Smooth muscle cell (in vitro differentiated cells): ENCODE measurements around the gene EFCAB14. TPM values are rescaled to one million over a fixed set of nuclear protein-coding genes. Genes with fewer than 3 reads are reported as not detected.
A peak's percentile ranks its signal among the peaks of the same experiment; 100 is the strongest.
"Not testable (repeated sequence)": the region's sequence is repeated elsewhere in the genome, so short reads cannot be mapped to it uniquely, and the experiment has no call there.

ENCODE experiments used
- DNase-seq: peaks from one replicate; lab custom pipeline; 2025; ENCODE audit not compliant: unreplicated experiment; lab: John Stamatoyannopoulos, UW
- H2AFZ ChIP-seq: fragments of 200-600 bp; sonication (generic); 2 replicates; pipeline ENCODE4 v1.6.0; 2016; ENCODE audit warnings: antibody characterized with exemption, low read depth, mild to moderate bottlenecking
- H3F3A ChIP-seq: fragments of 200-600 bp; sonication (generic); 2 replicates; pipeline ENCODE4 v1.6.0; 2017; ENCODE audit warnings: antibody characterized with exemption, low read depth
- H3K27ac ChIP-seq: fragments of 200-600 bp; sonication (generic); 2 replicates; pipeline ENCODE4 v1.5.1; 2016; ENCODE audit warnings: low read depth, mild to moderate bottlenecking
- H3K27me3 ChIP-seq: fragments of 200-600 bp; sonication (generic); 2 replicates; pipeline ENCODE4 v1.6.1; 2016; ENCODE audit warnings: low read depth, mild to moderate bottlenecking
- H3K36me3 ChIP-seq: fragments of 200-600 bp; sonication (generic); 2 replicates; pipeline ENCODE4 v1.5.1; 2016; ENCODE audit warnings: low read depth
- H3K4me1 ChIP-seq: fragments of 200-600 bp; sonication (generic); 2 replicates; pipeline ENCODE4 v1.5.1; 2016; ENCODE audit warnings: low read depth
- H3K4me2 ChIP-seq: fragments of 200-600 bp; sonication (generic); 2 replicates; pipeline ENCODE4 v1.6.0; 2016; ENCODE audit warnings: mild to moderate bottlenecking
- H3K4me3 ChIP-seq: fragments of 200-600 bp; sonication (generic); 2 replicates; pipeline ENCODE4 v1.5.1; 2016; ENCODE audit warnings: mild to moderate bottlenecking
- H3K79me2 ChIP-seq: fragments of 200-600 bp; sonication (generic); 2 replicates; pipeline ENCODE4 v1.6.0; 2016; ENCODE audit warnings: low read depth, mild to moderate bottlenecking
- H3K9ac ChIP-seq: fragments of 200-600 bp; sonication (generic); 2 replicates; pipeline ENCODE4 v1.6.0; 2016; ENCODE audit warnings: low read depth
- H3K9me3 ChIP-seq: fragments of 200-600 bp; sonication (generic); replicated peaks from 2 replicates; pipeline ENCODE4 v1.5.1; 2016; ENCODE audit warnings: low read depth
- H4K20me1 ChIP-seq: fragments of 200-600 bp; sonication (generic); 2 replicates; pipeline ENCODE4 v1.6.0; 2016; ENCODE audit warnings: low read depth
- WGBS: methylation state at CpG from one replicate; pipeline ENCODE4 v1.1.7; 2016; ENCODE audit warnings: low lambda C conversion rate; 5-methylcytosine and 5-hydroxymethylcytosine counted together
- polyA plus RNA-seq: library from polyadenylated mRNA; unstranded; fragments of >200 nt; fragmentation: Nextera tagmentation; extraction: Ambion mirVana; gene quantifications from 2 replicates; pipeline ENCODE4 v1.2.1, GENCODE V29; 2016
- total RNA-seq: library from RNA; depleted of rRNA; stranded (reverse); fragments of >200 nt; gene quantifications from 2 replicates; pipeline ENCODE4 v1.2.3, GENCODE V29; 2014
- TF ChIP-seq, protein P1 (sequence below): fragments of 200-600 bp; sonication (generic); IDR thresholded peaks from 2 replicates; pipeline ENCODE4 v1.5.1; 2017; ENCODE audit warnings: borderline replicate concordance, mild to moderate bottlenecking, antibody characterized with exemption; ENCODE audit not compliant: insufficient read depth, poor library complexity, severe bottlenecking

EFCAB14 gene
- total and polyA plus RNA-seq, 2 experiments from 2014 or later: 28.6 to 62.8 TPM

DNA sequence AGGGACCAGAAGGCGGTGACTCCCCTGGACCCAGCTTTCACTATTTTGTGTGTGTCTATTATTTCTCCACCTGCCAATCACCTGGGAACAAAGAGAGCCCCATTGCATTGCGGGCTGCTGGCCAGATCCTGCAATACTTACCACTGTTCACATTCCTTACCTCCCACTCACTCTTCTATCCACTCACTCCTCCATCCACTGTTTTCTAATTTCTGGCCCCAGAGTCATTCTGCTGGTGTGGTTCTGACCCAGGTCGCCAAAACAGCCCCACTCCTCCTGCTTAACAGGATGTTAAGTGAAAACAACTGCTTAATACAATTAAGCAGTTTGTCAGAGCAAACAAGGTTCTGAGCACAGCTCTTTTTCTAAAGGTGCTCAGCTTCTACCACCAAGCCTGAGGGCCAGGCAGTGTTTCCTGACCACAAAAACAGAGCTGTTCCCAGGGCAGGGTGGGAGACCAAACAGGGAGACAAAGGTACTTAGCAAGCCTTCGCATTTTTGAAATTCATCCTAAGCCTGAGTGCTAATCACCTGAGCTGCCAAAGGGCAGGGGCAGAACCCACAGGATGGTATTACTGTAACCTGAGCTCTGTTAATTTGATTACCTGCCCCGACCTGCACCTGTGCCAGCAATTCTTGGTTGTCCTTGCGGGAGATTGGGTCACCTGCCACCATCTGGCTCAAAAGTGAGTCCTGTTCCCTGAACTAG lies 38.5 kb upstream of the EFCAB14 start:
- no peak for DNase-seq
- Histone ChIP-seq H3K9me3 (no peaks in the 10 kb centered on the region), H3K4me3 (no peak overlapping the region), H3F3A (no peaks in the 10 kb centered on the region), H3K27me3 (no peaks in the 10 kb centered on the region), H3K79me2 (no peaks in the 10 kb centered on the region), H3K9ac (no peak overlapping the region), H3K27ac (peak overlapping the region; percentile 79), H2AFZ (no peak overlapping the region), H3K36me3 (no peaks in the 10 kb centered on the region), H4K20me1 (no peaks in the 10 kb centered on the region), H3K4me1 (peaks cover 8% of the 10 kb centered on the region), H3K4me2 (peak overlapping the region; percentile 17)
- TF ChIP-seq, protein P1, sequence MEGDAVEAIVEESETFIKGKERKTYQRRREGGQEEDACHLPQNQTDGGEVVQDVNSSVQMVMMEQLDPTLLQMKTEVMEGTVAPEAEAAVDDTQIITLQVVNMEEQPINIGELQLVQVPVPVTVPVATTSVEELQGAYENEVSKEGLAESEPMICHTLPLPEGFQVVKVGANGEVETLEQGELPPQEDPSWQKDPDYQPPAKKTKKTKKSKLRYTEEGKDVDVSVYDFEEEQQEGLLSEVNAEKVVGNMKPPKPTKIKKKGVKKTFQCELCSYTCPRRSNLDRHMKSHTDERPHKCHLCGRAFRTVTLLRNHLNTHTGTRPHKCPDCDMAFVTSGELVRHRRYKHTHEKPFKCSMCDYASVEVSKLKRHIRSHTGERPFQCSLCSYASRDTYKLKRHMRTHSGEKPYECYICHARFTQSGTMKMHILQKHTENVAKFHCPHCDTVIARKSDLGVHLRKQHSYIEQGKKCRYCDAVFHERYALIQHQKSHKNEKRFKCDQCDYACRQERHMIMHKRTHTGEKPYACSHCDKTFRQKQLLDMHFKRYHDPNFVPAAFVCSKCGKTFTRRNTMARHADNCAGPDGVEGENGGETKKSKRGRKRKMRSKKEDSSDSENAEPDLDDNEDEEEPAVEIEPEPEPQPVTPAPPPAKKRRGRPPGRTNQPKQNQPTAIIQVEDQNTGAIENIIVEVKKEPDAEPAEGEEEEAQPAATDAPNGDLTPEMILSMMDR: no peak
- 36% methylated on average over 6 of the region's 6 CpGs for WGBS

- 86% methylated on average over 4 of the region's 4 CpGs for WGBS
- Histone ChIP-seq H3K4me3 (no peak overlapping the region), H3K9ac (no peak overlapping the region), H3K79me2 (no peaks in the 10 kb centered on the region), H3K4me2 (no peak overlapping the region), H3K36me3 (no peaks in the 10 kb centered on the region), H2AFZ (no peak overlapping the region), H3K27me3 (peaks cover 3% of the 10 kb centered on the region), H3F3A (no peaks in the 10 kb centered on the region), H3K27ac (no peak overlapping the region), H4K20me1 (no peaks in the 10 kb centered on the region), H3K4me1 (peaks cover 8% of the 10 kb centered on the region), H3K9me3 (no peaks in the 10 kb centered on the region)
- DNase-seq: no peak
- TF ChIP-seq, protein P1: no peak
These were observed 36.2 kb upstream of the EFCAB14 start for GRCh38 chr1:46755121-46755520.

- not testable (repeated sequence) for H3K4me1 ChIP-seq, H4K20me1 ChIP-seq, H3K79me2 ChIP-seq, H3K4me2 ChIP-seq, H3K27me3 ChIP-seq, H3K36me3 ChIP-seq, H2AFZ ChIP-seq, H3K9ac ChIP-seq, H3K9me3 ChIP-seq, H3F3A ChIP-seq, H3K4me3 ChIP-seq, DNase-seq, H3K27ac ChIP-seq
- WGBS: 64% methylated on average over 4 of the region's 4 CpGs
These were observed 35.8 kb upstream of the EFCAB14 start for GRCh38 chr1:46754707-46755106.

DNA sequence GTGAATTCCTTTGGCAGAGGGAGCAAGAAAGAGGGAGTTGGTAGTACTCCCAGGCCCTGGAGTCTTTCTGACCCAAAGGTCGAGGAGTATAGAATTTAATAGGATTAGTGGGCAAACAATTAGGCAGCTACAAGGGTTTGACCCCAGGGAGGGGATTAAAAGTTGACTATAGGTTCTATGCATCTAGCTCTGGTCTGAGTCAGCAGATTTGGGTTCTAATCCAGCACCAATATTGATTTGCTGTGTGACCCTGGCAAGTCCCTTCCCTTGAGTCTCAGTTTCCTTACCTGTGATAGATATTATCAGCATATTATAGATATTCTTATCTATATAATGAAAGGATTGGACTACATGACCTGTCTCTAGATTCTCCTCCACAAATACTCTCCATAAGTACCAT lies 35.1 kb upstream of the EFCAB14 start:
- no peaks in the 10 kb centered on the region for H4K20me1 ChIP-seq
- H3F3A ChIP-seq: no peaks in the 10 kb centered on the region
- H2AFZ ChIP-seq: no peak overlapping the region
- WGBS: 83% methylated on average over 1 of the region's 1 CpG
- no peak for DNase-seq
- H3K27ac ChIP-seq: no peak overlapping the region
- no peak overlapping the region for H3K9ac ChIP-seq
- no peak overlapping the region for H3K4me2 ChIP-seq
- H3K4me3 ChIP-seq: no peak overlapping the region
- peaks cover 3% of the 10 kb centered on the region for H3K27me3 ChIP-seq
- H3K79me2 ChIP-seq: no peaks in the 10 kb centered on the region
- TF ChIP-seq, protein P1: no peak
- no peaks in the 10 kb centered on the region for H3K9me3 ChIP-seq
- H3K36me3 ChIP-seq: no peaks in the 10 kb centered on the region
- peaks cover 8% of the 10 kb centered on the region for H3K4me1 ChIP-seq
